Colon (tissue), 2 donors: ENCODE measurements around the gene SORCS2.

Experiments used
- FAIRE-seq: peaks from 2 replicates; lab custom pipeline; 2012; peaks lifted over from hg19 to GRCh38; lab: Jason Lieb, UNC
- donor health status: control.
- donor health status: control.

Gene SORCS2

DNA sequence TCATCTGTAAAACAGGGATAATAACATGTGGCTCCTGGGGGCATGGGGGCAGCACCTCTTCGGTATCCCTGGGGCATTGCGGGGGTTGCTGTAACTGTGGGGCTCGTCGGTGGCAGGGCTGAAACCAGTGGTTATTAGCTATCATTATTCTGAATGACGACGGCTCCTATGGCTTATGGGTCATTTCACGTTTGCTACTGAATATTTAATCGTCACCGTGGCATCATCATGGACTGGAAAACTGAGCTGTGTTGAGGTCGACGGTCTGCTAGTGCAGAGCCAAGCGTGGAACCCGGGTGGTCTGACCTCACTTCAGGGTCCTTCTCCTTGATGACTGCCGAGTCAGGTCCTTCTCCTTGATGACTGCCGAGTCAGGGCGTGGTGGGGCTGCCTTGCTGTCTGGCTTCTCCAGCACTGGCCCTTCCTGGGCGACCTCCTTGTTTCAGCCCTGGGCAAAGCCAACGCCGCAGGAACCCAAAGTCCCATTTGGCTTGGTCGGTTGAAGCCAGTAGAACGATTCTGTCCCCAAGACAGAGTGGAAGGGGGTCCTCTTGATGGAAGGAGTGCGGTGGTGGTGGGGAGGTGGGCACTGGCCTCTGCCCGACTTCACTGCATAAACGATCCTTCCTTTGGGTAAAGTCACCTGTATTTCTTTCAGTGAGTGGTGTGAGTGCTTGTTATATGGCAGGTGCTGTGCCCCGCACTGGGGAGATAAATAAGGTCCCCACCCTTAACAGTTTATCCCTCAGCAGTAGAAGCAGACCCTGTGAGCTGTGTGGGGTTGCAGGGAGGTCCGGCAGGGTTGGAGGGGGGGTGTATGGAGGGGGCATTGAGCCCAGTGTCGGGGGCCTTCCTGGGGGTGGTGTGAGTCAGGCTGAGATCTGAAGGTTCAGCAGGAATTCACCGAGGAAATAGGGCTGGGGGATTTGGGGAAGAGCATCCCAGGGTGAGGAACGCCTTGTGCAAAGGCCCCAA lies 201.6 kb downstream of the SORCS2 start:
- FAIRE-seq = no peak

DNA sequence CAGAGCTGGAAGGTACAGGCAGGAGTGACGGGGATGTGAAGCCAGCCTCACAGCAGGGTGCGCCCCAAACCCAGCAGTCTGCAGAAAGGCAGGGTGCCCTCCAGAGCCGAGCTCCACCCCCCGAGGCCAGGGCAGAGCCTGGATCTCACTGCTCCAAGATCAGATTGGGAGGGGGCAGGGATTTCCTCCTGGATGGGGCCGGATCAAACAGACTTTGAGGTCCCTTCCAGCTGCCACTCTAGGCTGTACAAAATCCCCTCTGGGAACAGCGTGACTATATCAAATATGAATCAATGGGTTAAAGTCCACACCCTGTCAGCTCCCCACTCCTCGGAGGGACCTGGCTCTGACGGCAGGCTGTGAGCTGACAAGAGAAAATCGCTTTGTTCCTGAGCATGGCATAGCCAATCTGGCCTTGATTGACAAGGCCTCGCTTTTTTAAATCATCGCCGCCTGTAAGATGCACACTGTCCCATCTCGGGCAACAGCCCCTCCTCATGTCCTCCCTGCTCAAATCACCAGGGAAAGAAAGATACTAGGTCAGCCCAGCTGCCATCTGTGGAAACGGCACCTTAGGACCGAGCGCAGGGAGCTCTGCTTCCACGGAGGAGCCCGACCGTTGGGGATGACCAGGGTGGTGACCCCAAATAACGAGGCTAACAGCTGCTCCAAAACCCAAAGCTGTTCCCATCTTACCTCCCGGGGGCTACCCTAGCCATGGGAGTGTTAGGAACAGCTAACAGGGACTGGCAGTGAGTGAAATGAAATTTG lies 202.5 kb downstream of the SORCS2 start:
- FAIRE-seq = no peak

DNA sequence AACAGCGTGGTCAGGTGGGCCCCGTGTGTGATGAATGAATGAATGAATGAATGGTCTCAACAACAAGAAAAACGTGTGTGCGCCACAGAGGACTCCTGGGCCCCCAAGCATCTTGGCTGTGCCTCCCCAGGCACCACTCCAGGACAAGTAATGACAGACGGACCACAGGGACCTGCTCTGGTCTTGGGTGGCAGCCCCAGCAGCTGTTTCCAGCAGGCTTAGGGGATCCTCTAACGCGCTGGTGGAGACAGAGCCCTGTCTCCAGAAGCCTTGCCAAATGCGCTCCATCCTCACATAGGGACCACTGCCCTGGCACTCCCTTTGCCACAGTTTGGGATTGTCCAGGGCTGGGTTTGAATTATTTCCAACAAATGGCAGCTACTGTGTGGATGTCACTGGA lies 203.3 kb downstream of the SORCS2 start:
- FAIRE-seq = no peak

DNA sequence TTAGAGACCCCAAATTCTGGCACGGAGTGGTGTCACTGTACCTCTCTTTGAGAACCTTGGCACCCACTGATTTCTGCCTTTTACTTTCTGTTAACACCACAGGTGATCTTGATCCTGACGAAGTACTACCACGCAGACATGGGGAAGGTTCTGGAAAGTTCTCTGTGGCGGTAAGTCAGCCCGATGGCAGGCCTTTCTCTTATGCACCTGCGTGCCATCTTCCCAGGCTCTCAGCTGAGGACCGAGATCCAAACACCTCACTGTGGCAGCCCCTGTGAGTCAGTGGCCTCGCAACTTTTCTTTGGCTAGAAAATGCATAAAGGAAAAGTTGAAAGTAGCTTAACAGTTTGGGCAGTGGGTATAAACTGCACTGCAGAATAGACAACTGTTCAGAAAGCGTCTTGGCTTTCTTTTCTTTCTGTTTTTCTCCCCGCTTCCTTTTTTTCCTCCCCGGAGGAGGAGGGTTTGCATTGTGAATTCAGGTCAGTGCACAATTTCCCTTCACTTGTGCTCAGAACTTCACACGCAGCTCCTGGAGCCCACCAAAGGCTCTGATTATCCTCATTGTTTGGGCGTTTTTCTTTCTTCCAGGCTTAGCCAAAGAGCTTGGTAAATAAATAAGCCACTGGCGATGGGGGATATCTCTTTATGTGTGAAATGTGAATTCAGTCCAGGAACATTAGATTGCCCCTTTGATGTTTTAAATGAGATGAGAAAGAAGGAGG lies 204.0 kb downstream of the SORCS2 start:
- FAIRE-seq = no peak

DNA sequence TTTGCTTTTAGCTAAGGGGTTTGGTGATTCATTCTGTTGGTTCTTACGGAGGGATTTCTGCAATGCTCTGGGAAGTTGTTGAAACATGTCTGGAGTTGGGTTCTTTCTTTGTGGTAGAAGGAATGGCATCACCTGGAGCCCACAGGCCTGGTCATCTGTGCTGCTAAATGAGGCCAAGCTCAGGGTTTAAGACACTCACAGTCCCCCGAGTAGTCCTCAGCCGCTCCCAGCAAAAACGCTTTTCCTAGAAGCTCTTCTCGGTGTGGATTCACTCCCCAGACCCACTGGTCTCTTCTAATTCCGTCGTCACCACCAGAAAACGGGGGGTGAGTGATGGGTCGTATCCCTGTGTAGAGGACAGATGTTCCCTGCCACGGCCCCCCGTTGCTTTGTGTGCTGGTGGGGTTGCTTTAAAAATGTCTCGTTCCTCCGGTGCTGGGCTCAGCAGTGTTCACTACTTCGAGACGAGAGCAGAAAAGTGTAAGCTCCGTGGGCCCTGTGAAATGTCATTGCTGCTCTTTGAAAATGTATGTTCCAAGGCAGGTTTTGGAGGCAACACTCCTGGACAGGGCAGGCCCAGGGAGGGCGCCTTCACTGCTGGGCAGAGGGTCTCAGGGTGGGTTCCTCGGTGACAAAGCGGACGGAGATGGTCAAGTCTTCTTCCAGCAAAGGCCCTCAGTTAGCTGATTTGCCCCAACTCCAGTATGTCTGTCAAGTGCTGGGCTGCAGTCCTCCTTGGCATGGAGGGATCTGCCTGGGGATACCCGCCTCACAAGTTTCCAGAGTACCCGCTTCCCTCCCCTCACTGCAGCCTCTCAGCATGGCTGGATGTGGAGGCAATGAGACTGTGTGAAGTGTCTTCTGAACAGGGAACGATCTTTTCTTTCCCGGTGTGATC lies 205.1 kb downstream of the SORCS2 start:
- FAIRE-seq = no peak

DNA sequence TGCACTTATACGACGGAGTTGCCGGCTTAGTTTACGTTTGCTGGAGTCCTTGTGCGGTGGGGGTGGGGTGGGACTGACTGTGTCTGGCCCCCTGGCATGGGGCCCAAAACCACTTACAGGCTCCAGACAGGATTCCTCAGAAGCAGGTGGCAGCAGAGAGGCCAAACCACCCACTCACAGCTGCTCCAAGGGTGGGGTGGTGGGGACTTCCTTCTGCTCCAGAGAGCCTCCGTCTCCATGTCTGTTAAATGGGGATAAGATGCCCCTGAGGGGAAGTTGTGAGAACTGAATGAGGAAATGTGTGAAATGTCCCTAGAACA lies 205.7 kb downstream of the SORCS2 start:
- FAIRE-seq = no peak

DNA sequence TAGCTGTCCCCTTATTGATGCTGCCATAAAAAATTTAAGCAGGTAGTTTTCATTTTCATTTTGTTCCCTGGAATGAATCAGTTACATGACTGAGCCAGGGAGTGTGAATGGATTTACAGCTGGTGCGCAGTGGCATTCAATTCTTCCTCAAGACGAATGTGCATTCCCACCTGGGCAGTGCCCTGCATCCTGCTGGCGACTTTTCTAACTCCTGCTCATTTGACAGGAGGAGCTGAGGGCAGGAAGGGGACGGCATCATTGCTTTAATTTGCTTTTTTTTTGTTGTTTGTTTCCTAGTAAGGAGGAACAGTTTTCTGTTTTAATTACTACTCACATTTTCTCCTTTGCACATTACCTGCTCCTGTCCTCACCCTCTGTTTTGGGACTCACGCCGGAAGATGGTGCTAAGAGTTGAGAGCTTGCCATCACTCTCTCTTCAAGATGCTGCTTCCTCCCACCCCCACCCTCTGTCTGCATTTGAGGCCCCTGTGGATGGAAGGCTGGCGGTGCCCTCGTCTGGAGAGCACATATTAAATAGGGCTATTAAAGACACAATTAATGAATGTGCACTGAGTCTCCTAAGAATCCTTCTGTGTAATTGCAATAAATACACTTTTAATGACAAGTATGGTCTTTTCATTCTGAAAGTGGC lies 206.6 kb downstream of the SORCS2 start:
- FAIRE-seq = no peak

DNA sequence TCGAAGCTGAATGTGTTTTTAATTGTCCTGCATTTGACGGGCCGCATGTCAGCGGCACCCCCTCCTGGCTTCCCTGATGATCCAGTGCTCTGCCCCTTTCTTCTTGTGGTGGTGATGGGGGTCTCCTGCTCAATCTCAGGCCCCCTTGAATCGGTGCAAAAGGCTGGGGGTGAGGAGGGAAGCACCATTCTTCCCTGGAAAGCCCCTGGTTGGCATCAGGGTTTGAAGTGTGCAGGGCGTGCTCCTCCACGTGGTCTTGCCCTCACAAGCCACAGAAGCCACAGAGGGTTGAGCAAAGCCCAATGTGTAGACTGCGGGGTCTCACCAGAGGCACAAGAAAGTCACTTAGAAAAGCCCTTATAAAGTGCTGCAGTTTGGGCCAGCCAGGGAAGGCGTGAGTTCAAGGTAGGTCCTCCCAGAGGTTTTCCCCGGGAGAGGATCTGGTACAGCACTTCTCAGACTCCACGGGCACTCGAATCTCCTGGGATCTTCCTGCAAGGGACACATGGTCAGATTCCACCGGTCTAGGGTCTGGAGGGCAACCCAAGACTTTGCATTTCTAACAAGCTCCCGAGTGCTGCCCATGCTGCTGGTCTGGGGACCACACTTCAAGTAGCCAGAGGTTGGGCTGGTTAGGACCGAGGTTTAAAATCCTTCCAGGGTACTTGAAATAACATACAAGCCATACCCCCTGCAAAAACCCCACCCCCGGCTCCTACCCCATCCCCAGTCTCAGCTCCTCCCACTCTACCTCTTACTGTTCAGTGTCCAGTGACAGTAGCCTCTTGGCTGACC lies 207.3 kb downstream of the SORCS2 start:
- no peak for FAIRE-seq

DNA sequence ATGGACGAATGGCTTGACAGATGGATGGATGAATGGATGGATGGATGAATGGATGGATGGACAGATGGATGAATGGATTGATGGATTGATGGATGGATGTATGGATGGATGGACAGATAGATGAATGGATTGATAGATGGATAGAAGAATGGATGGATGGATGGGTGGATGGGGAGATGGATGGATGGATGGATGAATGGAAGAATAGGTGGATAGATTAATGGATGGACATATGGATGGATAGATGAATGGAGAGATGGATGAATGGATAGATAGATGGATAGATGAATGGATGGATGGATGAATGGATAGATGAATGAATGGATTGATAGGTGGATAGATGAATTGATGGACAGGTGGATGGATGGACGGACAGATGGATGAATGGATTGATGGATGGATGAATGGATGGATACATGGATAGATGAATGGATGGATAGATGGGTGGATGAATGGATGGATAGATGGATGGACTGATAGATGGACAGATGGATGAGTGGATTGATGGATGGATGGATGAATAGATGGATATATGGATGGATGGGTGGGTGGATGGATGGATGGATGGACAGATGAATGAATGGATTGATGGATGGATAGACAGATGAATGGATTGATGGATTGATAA lies 208.4 kb downstream of the SORCS2 start:
- FAIRE-seq = no peak

DNA sequence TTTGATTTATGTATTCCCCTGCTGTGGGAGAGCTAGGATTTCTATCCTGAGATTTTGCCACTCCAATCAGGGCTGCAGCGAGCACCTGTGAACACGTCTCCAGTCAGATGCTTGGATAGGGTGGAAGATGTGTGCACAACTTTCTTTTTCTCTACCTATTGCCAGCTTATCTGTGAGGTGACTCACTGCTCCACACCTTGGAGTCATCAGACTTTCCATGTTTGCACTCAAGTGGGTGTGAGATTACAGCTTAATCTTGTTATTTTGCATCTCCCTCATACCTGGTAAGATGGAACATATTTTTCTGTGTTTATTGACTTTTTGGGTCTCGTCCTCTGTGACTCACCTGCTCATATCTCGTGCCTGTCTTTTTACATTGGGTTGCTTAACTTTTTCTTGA lies 210.2 kb downstream of the SORCS2 start:
- no peak for FAIRE-seq

DNA sequence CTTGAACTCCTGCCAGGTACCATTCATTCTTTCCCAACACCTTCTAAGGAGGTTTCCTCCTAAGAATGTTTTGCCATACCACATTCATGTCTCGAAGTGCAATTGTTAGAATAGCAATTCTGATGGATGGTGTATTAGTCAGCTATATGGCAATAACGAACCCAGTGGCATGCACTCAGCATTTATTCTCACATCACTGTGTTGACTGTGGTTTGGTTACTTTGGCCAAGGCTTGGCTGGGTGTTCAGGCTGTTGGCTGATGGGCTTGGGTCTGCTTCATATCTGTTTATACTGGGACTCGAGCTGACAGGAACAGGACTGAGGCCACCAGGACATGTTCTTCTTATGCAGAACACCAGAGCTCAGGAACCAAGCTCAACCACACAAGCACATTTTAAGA lies 210.7 kb downstream of the SORCS2 start:
- FAIRE-seq = no peak

DNA sequence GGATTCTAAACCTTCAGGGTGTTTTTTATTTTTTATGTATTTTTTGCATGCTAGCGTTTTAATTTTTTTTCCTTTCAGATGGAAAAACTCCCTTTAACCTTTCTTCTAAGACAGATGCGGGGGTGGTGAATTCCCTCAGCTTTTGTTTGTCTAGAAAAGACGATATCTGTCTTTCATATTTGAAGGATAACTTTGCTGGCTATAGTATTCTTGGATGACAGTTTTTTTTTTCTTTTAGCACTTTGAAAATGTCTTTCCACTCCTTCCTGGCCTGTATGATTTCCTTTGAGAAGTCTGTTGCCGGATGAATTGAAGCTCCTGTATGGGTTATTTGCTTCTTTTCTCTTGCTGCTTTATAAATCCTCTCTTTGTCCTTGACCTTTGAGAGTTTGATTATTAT lies 215.8 kb downstream of the SORCS2 start:
- no peak for FAIRE-seq

DNA sequence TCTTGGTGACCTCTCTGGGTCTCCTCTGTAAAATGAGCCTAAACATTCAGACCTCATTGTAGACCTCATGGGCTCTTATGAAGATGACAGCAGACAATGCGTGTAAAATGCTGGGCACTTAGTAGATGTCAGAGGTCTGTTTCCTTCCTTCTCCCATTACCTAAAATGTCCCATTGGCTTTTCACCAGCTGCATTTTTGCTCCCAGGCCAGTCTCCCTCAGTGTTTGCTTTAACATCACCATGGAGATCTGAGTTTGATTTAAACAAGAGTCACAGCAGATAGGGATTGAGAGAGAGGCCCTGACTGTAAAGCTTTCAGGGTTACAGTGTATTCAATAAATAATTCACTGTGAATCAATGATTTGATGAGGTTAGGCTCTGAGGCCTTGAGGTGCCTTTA lies 218.1 kb downstream of the SORCS2 start:
- FAIRE-seq = no peak

DNA sequence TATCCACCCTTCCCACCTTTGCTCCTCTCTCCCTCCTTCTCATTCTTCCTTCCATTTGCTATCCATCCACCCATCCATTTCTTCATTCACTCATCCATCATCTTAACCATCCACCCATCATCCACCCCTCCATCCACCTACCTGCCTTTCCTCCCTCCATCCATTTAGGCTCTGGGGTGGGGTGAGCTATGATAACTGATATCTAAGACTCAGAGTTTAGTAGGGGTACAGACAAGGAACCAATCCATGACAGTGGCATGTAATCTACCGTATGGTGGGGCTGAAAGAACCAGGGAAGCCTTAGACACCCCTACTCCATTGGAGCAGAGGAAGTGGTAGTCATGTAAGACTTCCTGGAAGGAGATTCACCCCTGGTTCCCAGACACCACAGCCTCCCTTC lies 219.2 kb downstream of the SORCS2 start:
- no peak for FAIRE-seq

DNA sequence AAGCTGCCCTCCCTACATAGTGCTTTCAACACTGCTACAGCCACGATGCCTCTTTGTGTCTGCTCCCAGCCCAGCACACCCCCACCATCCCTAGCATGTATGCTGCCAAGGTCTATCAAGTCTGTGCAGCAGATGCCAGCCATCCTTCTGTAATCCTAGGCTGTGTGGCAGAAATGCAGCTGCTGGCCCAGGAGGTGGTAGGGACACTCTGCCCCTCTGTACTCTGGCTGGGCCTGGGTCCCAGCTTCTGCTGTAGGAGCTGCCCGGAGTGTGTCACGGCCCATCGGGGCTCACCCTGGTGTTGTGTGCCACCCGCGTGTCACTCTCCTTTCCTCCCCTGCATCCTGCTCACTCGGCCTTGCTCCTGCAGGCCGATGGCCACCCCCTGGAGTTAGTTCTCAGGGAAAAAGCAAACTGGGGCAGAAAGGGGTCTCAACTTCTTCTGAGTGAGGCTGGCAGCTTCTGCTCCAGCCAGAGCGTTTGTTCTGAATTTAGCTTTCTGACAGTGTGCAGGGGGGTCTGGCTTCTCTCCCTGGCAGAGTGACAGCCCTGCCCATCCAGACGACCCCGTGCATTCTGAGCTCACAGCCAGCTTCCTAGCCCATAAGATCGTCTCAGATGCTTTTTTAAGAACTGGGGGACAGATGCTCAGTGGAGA lies 219.7 kb downstream of the SORCS2 start:
- FAIRE-seq = no peak

DNA sequence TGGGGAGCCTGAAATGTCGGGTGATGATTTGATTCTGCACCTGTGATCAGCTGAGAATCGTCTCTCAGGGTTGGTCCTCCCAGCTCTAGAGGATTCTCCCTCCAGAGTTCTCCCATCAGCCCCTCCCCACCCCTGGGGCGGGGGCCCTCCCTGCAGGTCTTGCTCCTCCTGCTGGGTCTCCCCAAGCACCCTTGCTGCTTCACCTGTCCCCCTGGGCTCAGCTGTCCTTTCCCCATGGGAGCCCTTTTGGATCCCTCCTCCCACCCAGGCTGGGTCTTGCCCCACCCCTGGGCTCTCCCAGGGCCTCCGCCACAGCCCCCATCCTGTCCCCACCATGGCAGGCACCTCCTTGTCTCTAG lies 220.2 kb downstream of the SORCS2 start:
- no peak for FAIRE-seq

DNA sequence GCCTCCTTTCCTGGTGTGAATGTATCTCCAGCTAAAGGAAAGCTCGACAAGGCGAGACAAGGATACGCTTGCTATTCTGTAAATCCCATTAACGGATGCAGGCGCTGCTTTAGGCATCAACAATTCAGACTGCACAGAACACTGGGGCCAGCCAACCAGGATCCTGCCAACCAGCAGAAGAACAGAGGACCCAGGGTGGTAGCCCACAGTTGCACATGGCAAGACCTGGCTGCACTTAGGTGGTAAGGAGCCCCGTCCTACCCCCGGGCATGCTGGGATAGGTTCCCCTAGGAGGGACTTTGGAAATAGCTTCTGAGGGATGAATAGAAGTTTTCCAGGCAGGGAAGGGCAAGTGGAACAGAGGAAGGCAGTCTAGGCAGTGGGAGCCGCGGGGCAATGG lies 221.7 kb downstream of the SORCS2 start:
- FAIRE-seq = no peak

DNA sequence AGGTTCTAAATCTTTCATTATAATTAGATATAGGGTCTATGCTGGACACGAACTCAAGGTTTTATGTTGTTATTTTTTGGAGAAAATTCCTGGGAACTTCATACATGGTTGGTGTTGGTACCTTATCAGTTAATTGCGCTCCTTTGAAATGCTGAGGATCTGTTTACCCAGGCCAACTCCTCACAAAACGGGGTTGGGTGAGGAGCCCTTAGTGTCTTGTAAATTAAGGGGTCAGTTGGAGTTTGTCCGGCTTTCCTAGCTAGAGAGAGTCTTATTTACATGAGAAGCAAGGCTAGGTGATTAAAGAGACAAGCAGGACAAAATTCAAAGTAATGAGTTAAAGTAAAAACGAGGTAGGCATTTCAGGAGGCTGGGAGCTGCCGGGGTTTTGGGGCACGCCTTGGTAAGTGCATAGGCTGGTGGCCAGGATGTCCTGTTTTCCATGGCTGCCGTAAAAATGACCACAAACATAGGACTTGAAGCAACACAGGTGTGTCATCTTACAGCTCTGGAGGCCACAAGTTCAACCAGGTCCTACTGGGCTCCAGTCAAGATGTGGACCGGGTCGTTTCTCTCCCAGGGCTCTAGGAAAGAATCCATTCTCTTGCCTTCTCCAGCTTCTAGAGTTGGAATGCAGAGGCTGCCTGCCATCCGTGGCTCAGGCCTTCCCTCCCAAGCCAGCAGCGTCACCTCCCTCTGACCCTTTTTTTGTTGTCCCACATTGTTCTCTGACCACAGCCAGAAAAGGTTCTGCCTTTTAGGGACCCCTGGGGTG lies 222.6 kb downstream of the SORCS2 start:
- no peak for FAIRE-seq
